ENCODE results near the gene PKMYT1.
A peak's percentile ranks its signal among the peaks of the same experiment; 100 is the strongest.

The PKMYT1 gene

GRCh38 chr16:2992383-2993081 is 12.3 kb upstream of the PKMYT1 start:
- no peak for DNase-seq

GRCh38 chr16:2991566-2992261 is 11.5 kb upstream of the PKMYT1 start:
- no peak for DNase-seq

- DNase-seq = no peak
Observed at GRCh38 chr16:2990891-2991290, 10.6 kb upstream of the PKMYT1 start.

GRCh38 chr16:2988590-2989099 is 8.4 kb upstream of the PKMYT1 start:
- DNase-seq = no peak

- no peak for DNase-seq
Observed at GRCh38 chr16:2987833-2988232, 7.6 kb upstream of the PKMYT1 start.

- no peak for DNase-seq
Observed at GRCh38 chr16:2987286-2987685, 7.0 kb upstream of the PKMYT1 start.

GRCh38 chr16:2986623-2987188 is 6.5 kb upstream of the PKMYT1 start:
- DNase-seq = no peak

GRCh38 chr16:2985893-2986355 is 5.7 kb upstream of the PKMYT1 start:
- no peak for DNase-seq

GRCh38 chr16:2985462-2985861 is 5.2 kb upstream of the PKMYT1 start:
- no peak for DNase-seq

- peak; percentile 85 for DNase-seq
Observed at GRCh38 chr16:2983706-2984136, 3.5 kb upstream of the PKMYT1 start.

GRCh38 chr16:2982402-2982801 is 2.2 kb upstream of the PKMYT1 start:
- DNase-seq = no peak

- DNase-seq = no peak
Observed at GRCh38 chr16:2981899-2982250, 1.6 kb upstream of the PKMYT1 start.

GRCh38 chr16:2981177-2981898 is 1.1 kb upstream of the PKMYT1 start:
- DNase-seq = no peak

GRCh38 chr16:2979669-2980226 is 498 bp downstream of the PKMYT1 start:
- DNase-seq = no peak

- no peak for DNase-seq
Observed at GRCh38 chr16:2977440-2977839, 2.8 kb downstream of the PKMYT1 start.

- no peak for DNase-seq
Observed at GRCh38 chr16:2976673-2977072, 3.6 kb downstream of the PKMYT1 start.

- DNase-seq = no peak
Observed at GRCh38 chr16:2976201-2976600, 4.0 kb downstream of the PKMYT1 start.

GRCh38 chr16:2975161-2975795 is 5.0 kb downstream of the PKMYT1 start:
- DNase-seq = no peak

- no peak for DNase-seq
Observed at GRCh38 chr16:2974319-2975056, 5.8 kb downstream of the PKMYT1 start.

GRCh38 chr16:2973605-2974318 is 6.5 kb downstream of the PKMYT1 start:
- no peak for DNase-seq

GRCh38 chr16:2973093-2973492 is 7.2 kb downstream of the PKMYT1 start:
- DNase-seq = no peak

Data from kidney glomerular epithelial cell (primary cell).